NCI-H748 treated with DMSO at 0.1 percent for 48 hours (cell line): ENCODE measurements around the gene SPIRE2.

Experiments
- DNase-seq: peaks from one replicate; lab custom pipeline; 2025; lab: John Stamatoyannopoulos, UW

Gene SPIRE2

GRCh38 chr16:89837014-89837546 is 8.8 kb downstream of the SPIRE2 start:
- DNase-seq, result no peak

- no peak for DNase-seq
Observed at GRCh38 chr16:89841275-89841674, 13.0 kb downstream of the SPIRE2 start.

DNA sequence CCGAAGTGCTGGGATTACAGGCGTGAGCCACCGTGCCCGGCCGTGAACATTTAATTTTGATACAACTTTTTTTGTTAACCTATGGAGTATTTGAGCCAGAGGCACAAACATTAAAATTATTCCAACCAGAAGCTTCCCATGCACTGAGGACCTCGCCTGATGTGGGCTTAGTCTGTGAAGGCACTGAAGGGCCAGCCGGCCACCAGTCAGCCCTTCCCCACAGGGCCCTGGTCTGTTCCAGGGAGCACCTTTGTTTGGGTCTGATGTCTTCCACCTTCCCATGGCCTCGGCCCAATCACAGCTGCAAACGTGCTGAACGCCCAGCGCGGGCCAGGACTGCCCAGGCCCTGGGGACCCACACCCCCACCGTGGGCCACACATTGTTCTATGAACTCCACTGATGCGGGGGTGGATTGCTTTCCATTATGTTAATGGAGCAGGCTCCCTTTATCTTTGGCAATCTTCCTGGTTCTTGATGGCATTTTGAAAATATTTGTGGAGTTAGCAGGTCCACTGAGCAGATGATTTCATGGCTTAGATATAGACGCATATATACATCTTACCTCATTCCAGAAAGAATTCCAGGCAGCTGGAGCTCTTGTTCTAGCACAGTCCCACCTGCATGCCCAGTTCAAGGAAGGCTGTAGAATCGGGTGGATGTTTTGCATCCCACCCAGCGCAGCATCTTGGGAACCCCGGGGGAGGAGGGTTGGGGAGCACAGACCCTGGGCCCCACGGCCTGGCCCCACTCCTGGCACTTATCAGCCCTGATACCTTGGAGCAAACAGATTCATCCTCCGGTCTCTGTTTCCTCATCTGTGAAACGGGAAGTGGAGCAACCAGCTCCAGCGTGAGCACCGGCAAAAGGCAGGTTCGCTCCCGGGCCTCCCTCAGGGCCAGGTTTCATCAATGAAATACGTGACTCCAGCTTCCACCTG is 14.5 kb downstream of the SPIRE2 start:
- no peak for DNase-seq

GRCh38 chr16:89843409-89844350 is 15.4 kb downstream of the SPIRE2 start:
- DNase-seq, result no peak

- no peak for DNase-seq
Observed at GRCh38 chr16:89844739-89845339, 16.6 kb downstream of the SPIRE2 start.

DNA sequence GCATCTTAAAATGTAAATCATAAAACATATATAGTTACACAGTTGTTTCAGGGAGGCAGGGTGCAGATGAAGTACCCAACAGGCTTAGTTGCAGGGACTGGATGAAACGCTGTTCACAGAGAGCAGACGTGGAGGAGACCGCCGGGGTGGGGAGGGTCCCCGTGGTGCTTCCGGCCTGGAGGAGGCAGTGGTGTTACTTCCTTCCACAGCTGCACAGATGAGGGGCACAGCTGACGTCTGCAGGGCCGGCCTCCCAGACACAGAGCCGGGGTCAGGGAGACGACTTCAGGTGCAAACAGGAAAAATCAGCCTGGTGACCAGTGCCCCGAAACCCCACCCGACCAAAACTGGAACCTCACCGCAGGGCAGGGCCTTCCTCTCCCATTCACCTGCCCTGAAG is 17.1 kb downstream of the SPIRE2 start:
- no peak for DNase-seq

- no peak for DNase-seq
Observed at GRCh38 chr16:89847051-89847939, 19.0 kb downstream of the SPIRE2 start.

GRCh38 chr16:89847940-89848297 is 19.6 kb downstream of the SPIRE2 start:
- no peak for DNase-seq

DNA sequence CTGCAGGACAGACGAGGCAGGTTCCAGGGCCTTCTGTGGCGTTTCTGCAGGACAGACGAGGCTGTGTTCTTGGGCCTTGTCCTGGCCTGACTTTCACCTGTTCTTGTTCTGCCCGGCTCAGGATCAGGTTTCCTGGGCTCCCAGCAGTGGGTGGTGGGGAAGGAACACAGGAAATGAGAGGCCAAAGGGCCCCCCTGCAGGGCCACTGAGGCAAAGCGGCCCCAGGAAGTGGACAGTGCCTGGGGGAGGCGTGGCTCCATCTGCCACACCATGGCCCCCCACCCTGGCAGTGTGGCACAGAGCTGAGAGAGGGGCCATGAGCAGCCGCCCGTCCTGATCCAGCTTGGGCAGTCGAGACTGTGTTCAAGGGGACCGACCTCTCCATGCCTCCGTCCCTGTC is 20.7 kb downstream of the SPIRE2 start:
- no peak for DNase-seq

- no peak for DNase-seq
Observed at GRCh38 chr16:89853306-89853993, 25.2 kb downstream of the SPIRE2 start.

DNA sequence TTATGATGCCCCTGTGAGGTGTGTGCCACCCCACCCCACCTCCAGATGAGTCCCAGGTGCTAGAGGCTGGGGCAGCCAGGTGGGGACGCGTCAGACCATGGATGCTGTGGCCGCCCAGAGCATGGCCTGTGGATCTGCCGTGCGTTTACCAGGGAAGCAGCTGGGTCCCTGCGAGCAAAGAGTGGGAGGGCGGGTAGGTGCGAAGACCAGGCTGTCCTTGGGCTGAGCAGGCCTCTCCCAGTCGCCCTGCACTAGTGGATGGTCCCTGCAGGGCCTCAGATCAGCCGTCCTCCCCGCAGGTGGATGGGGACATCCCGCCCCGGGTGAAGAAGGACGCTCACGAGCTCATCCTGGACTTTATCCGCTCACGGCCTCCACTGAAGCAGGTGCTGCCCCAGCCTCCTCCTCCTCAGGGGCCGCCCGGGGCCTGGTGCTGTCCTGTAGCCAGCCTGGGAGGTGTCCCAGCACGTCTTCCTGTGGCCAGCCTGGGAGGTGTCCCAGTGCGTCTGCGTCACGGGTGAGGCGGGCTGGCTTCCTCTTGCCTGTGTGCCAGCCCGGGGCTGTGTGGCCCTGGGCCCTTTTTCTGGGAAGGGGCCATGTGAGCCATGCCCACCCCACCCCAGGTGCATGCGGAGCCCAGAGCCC is 27.1 kb downstream of the SPIRE2 start:
- no peak for DNase-seq

- no peak for DNase-seq
Observed at GRCh38 chr16:89855986-89856385, 27.7 kb downstream of the SPIRE2 start.

DNA sequence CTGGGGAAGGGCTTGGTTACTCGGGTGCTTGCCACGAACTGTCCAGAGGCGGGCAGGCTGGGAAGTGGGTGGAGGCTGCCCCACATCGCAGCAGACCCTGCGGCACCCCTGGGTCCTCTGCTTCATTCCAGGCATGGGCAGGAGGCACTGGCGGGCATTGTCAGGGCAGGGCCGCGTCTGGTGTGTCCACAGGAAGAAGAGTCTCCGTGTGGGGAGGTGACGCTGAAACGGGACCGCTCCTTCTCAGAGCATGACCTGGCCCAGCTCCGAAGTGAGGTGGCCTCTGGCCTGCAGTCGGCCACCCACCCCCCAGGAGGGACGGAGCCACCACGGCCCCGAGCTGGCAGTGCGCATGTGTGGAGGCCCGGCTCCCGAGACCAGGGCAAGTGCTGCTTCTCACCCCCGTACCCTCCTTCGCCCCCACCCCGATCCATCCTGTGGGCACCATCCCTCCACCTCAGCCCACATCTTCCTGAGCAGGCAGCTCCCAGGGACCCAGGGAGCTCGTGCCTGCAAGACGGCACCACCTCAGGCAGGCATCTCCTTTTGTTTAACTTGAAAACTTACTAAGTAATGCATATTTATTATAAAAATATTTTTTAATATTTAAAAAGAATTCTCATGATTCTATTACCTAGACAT is 30.8 kb downstream of the SPIRE2 start:
- DNase-seq, result no peak

- no peak for DNase-seq
Observed at GRCh38 chr16:89859615-89860007, 31.3 kb downstream of the SPIRE2 start.

GRCh38 chr16:89860747-89861304 is 32.6 kb downstream of the SPIRE2 start:
- DNase-seq, result peak; percentile 6

- no peak for DNase-seq
Observed at GRCh38 chr16:89861648-89862047, 33.4 kb downstream of the SPIRE2 start.

DNA sequence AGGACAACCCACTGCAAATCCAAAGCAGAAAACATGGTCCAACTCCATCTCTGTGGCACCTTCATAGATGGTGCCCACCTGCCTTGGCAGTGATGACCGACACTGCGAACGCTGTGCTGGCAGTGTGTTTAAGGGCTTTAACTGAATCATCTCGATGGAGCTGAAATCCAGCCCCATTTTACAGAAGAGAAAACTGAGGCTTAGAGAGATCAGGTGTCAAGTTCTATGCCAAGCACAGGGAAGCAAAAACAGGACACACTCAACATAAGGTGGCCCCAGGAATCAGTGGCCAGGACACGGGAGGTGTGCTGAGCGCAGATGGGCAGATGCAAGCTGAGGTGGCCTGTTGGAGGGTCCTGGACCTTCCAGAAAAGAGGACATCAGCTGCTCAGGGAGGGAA is 34.5 kb downstream of the SPIRE2 start:
- no peak for DNase-seq

- DNase-seq, result no peak
Observed at GRCh38 chr16:89863741-89864526, 35.7 kb downstream of the SPIRE2 start.

DNA sequence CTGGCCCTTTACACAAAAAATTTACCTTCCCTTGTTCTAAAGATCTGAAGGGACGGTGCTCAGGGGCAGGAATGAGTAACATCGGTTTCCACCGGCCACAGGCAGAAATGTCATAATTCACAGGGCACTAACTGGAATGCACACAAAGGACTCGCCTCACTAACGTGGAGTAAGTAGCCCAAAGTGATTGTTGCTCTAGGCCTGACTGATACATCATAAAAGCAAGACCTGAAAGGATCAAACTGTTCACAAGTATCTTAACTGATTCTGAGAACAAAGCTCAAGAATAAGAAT is 36.2 kb downstream of the SPIRE2 start:
- no peak for DNase-seq
